ENCODE results near the gene SUFU.

The SUFU gene

GRCh38 chr10:102514487-102515311 is 10.9 kb downstream of the SUFU start:
- no peak overlapping the region for H3K4me3 ChIP-seq (ENCODE audit: low read depth, low read length)
- H3K4me2 ChIP-seq (ENCODE audit: low read length), result no peak overlapping the region
- H2AFZ ChIP-seq, result no peak overlapping the region
- peaks cover 41% of the 10 kb centered on the region for H3K79me2 ChIP-seq
- H3K27me3 ChIP-seq (ENCODE audit: control insufficient read depth, insufficient read depth, low read length), result no peaks in the 10 kb centered on the region
- no peaks in the 10 kb centered on the region for H3K9me3 ChIP-seq (ENCODE audit: control insufficient read depth, low read length)
- no peak overlapping the region for H3K9ac ChIP-seq
- H3K4me1 ChIP-seq, result peaks cover 8% of the 10 kb centered on the region
- H3K36me3 ChIP-seq (ENCODE audit: control insufficient read depth, insufficient read depth, low read length), result no peaks in the 10 kb centered on the region
- TF ChIP-seq CTCF (IDR thresholded peaks at IDR 0.05), result no peak
- no peak overlapping the region for H3K27ac ChIP-seq

- Histone ChIP-seq H3K27me3 (ENCODE audit: control insufficient read depth, insufficient read depth, low read length) (no peaks in the 10 kb centered on the region), H3K4me3 (ENCODE audit: low read depth, low read length) (no peak overlapping the region), H3K27ac (no peak overlapping the region), H3K36me3 (ENCODE audit: control insufficient read depth, insufficient read depth, low read length) (no peaks in the 10 kb centered on the region), H3K9me3 (ENCODE audit: control insufficient read depth, low read length) (no peaks in the 10 kb centered on the region), H3K79me2 (peaks cover 49% of the 10 kb centered on the region), H3K4me1 (peaks cover 8% of the 10 kb centered on the region), H3K4me2 (ENCODE audit: low read length) (no peak overlapping the region), H2AFZ (no peak overlapping the region), H3K9ac (no peak overlapping the region)
- no peak for TF ChIP-seq CTCF (IDR thresholded peaks at IDR 0.05)
Measured at GRCh38 chr10:102515724-102516123, 12.0 kb downstream of the SUFU start.

- Histone ChIP-seq H3K27ac (no peak overlapping the region), H3K4me1 (peaks cover under 1% of the 10 kb centered on the region), H3K79me2 (peaks cover 65% of the 10 kb centered on the region), H3K9me3 (ENCODE audit: control insufficient read depth, low read length) (no peaks in the 10 kb centered on the region), H3K27me3 (ENCODE audit: control insufficient read depth, insufficient read depth, low read length) (no peaks in the 10 kb centered on the region), H3K36me3 (ENCODE audit: control insufficient read depth, insufficient read depth, low read length) (no peaks in the 10 kb centered on the region), H2AFZ (no peak overlapping the region), H3K4me2 (ENCODE audit: low read length) (no peak overlapping the region), H3K9ac (no peak overlapping the region), H3K4me3 (ENCODE audit: low read depth, low read length) (no peak overlapping the region)
- no peak for TF ChIP-seq CTCF (IDR thresholded peaks at IDR 0.05)
Measured at GRCh38 chr10:102517553-102517952, 13.8 kb downstream of the SUFU start.

- H3K9ac ChIP-seq, result no peak overlapping the region
- H3K4me1 ChIP-seq, result no peaks in the 10 kb centered on the region
- no peaks in the 10 kb centered on the region for H3K36me3 ChIP-seq (ENCODE audit: control insufficient read depth, insufficient read depth, low read length)
- no peak overlapping the region for H3K4me3 ChIP-seq (ENCODE audit: low read depth, low read length)
- H3K27me3 ChIP-seq (ENCODE audit: control insufficient read depth, insufficient read depth, low read length), result no peaks in the 10 kb centered on the region
- H3K4me2 ChIP-seq (ENCODE audit: low read length), result no peak overlapping the region
- H3K79me2 ChIP-seq, result peaks cover 70% of the 10 kb centered on the region
- H3K9me3 ChIP-seq (ENCODE audit: control insufficient read depth, low read length), result no peaks in the 10 kb centered on the region
- no peak overlapping the region for H2AFZ ChIP-seq
- TF ChIP-seq CTCF (IDR thresholded peaks at IDR 0.05), result no peak
- no peak overlapping the region for H3K27ac ChIP-seq
Measured at GRCh38 chr10:102519246-102519825, 15.6 kb downstream of the SUFU start.
